Measurements from ENCODE around the gene OSBPL1A.
A peak's percentile ranks its signal among the peaks of the same experiment; 100 is the strongest.
"Not testable (repeated sequence)": the region's sequence is repeated elsewhere in the genome, so short reads cannot be mapped to it uniquely, and the experiment has no call there.

OSBPL1A gene

DNA sequence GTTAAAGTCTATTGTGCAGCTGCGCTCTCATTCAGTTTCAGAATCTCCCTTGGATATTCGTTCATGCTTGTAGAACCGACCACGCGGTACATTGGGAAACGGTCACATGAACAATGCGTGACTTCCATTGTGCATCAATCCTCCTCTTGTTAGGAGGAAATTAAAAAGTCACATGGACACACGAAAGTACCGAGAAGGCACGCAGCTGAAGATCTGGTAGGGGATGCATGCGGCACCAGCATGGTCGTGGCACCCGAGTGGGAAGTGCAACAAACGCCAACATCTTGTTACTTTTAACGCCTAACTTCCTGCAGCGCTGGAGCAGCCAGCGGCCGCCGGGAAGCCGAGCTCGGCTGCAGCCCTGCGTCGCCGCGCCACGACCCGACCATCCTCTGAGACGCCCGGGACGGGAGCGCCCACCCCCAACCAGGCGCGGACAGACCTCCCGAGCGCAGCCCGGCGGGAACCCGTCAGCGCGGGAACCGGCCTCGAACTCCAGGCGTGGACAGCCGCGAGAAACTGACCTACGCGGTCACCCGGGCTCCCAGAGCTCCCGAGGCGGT, 412 bp downstream of the OSBPL1A start:
- peak; percentile 91 to 95 for DNase-seq

DNA sequence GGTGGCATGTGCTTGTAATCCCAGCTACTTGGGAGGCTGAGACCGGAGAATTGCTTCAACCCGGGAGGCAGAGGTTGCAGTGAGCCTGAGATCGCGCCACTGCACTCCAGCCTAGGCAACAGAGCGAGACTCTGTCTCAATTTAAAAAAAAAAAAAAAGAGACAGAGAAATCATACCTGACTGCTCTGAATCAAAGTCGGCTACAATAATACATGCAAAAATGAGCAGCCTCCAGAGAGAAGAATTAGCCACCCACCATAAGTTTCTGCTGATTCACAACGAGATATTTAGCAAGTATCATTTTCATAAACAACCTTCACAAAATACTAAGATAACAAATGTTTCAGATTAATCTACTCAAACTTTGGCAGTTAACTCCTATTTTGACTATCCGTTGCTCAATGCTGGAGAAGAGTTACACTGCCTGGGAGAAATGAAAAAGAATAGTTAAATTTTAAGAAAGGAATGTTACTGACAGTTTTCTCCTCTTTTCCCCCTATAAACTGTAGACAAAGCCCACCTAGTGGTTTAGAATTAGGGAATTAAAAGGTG, 1.5 kb downstream of the OSBPL1A start:
- peak in 1 of 2 donors; percentile 15 for DNase-seq

DNA sequence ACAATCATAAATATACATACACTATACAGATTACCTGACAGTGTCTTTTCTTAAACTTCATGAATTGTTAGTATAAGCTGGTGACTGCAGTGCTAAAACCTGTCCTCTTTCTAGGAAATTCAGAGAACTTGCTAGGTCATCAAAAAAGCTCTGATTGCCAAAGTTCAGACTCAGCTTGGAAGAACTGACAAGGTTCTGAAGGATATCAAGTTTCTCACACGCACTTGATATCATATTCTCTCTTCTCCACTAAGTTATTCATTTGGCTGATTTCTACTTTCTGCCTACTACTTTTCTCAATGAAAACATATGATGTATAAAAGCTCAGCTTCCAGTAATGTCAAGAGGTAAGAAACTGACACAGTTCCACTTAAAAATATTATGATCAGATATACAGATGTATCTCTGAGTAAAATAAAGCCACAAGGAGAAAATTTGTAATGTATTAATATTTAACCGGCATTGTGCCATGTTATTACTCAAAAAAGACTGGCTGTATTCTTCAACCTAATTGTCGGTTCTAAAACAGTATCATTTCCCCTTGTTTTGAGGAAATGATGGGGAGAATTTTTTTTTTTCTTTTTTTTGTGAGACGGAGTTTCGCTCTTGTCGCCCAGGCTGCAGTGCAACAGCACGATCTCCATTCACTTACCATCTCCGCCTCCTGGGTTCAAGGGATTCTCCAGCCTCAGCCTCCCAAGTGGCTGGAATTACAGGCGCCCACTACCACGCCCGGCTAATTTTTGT, 2.4 kb downstream of the OSBPL1A start:
- peak; percentile 47 to 67 for DNase-seq

DNA sequence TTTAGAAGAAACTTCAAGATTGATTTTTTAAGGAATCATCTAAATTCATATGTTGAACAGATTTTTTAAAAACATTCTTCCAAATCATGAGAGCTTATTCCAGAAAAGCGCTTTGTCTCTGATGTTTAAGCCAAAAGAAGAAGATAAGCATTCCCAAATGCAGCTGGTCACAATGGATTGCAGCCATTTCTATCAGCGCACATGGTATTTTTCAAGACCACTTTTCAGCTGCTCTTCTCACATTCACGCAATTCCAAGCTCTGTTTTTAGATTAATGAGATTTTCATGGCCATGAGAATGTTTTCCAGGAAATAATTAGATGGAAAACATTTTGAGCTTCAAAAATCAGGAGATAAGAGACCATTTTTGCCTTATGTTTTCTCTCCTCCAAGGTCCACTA, 8.7 kb downstream of the OSBPL1A start:
- DNase-seq, result no peak

DNA sequence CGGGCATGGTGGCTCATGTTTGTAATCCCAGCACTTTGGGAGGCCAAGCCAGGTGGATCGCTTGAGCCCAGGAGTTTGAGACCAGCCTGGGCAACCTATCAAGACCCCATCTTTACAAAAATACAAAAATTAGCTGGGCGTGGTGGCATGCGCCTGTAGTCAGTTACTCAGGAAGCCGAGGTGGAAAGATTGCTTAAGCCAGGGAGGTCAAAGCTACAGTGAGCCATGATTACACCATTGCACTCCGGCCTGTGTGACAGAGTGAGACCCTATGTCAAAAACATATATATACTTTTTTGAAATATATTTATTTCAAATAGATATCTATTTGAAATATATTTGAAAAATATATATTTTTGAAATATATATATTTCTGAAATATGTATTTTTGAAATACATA, 10.9 kb downstream of the OSBPL1A start:
- DNase-seq, result peak in 1 of 2 donors; percentile 10

DNA sequence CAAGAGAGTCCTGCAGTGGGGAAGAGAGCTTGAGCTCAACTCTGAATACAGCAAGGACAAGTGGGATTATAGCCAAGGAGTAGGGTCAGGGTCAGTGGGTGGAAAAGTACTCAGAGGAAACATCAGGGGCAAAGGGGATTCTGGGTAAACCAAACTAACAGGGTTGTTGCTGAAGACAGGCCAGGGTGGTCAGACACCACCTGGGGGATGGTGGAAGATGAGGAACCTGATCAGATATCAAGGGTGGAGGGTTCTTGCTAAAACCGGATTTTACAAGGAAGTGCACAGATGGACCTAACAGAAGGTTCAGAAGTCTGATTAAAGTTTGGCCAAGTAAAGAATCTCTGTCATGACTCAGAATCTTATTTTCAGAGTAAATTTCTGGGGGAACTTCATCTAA, 16.5 kb downstream of the OSBPL1A start:
- no peak for DNase-seq

DNA sequence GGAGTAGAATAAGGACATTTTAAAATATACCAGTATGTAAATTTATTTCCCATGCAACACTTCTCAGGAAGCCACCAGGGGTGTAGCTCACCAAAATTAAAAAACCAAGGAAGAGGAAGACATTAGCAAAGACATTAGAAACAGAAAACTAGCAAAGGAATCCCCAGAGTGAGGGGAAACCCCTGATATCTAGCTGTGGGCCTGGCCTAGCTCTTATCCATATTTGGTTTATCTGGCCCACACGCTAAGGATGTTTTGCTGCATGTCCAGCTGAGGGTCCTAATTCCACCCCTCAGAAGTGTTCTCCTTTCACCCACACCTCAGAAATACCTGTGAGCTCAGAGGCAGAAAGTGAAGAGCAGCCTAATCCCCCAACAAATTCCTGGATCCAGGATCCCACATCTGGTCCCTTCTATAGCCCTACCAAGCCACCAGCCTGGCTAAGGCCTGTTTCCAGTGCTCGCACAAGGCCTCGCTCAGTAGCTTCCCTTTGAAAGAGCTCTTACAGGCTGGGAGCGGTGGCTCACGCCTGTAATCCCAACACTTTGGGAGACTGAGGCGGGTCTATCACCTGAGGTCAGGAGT, 17.4 kb downstream of the OSBPL1A start:
- DNase-seq, result peak; percentile 23 to 31

DNA sequence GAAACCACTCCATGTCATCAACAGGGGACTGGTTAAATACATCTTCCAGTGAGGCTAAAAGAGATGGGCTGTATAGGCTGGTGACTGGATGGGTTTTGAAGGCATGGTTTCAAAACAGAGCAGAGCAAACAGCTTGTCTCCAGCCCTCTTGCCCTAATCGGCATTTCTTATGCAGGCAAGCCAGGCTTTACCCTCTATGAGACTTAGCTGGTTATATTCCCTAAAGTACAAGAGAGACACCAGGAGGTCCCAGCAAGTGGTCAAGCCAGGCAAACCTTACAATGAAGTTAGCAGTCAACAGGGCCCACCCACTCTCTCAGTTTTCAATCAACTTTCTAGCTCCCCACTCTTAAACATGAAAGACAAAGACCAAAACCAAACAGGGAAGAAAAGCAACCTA, 19.0 kb downstream of the OSBPL1A start:
- no peak for DNase-seq

DNA sequence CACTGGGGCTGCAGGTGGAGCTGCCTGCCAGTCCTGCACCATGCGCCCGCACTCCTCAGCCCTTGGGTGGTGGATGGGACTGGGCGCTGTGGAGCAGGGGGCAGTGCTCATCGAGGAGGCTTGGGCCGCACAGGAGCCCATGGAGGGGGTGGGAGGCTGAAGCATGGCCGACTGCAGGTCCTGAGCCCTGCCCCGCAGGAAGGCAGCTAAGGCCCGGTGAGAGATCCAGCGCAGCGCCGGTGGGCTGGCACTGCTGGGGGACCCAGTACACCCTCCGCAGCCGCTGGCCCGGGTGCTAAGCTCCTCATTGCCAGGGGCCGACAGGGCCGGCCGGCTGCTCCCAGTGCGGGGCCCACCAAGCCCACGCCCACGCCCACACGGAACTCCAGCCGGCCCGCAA, 21.1 kb downstream of the OSBPL1A start:
- not testable (repeated sequence) for DNase-seq

DNA sequence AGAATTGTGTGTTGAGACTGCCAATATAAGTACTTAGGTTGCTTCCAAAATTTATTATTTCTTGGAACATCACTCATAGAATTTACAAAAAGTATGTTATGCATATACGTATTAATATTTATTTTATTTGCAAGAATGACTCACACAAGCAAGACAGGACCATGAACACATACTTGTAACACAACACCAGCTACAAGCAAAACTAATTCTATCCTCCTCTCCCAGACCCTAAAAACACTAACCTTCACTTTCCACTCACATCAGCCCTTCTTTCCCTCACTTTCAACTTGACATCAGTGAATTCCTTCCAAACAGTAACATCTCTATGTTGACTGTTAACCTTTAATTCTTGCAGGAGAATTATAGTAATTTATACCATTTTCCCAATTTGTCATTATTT, 24.3 kb downstream of the OSBPL1A start:
- DNase-seq, result no peak

DNA sequence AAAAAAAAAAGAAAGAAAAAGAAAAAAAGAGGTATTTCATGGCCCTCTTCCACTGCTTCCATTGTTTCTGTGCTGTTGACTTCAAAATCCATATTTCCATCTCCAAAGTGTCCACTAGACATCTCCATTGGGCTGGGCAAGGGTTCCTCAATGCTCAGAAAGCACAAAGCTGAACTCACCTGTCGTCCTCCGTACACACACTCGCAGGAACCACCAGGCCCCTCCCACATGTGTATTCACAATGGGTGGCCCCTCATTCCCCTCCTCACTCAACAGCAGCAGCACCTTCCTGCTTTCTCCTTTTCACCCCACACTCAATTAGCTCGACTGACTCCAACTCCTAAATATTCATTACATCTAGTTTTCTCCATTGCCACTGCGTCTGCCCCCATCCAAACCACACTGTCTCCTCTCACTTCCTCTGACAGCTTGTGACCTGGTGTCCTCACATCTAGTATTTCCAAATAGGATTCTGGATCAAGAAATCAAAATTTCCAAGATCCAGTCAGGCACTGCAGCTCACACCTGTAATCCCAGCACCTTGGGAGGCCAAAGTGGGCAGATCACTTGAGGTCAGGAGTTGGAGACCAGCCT, 25.2 kb downstream of the OSBPL1A start:
- peak; percentile 4 to 45 for DNase-seq

DNA sequence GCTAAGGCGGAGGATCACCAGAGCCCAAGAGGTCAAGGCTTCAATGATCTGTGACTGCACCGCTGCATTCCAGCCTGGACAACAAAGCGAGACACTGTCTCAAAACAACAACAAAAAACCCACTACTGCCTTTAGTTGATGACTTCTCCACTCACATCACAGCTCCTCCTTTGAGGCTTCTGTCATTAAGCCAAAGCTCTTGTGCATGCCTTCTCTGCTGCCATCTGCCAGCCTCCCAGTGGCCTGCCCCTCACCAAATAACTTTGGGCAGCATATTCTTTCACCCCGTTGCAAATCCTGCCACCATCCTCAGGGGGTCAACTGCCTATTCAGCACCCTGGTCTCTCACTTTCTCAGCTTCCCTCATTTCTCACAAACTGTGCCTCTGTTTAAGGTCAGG, 27.5 kb downstream of the OSBPL1A start:
- no peak for DNase-seq

DNA sequence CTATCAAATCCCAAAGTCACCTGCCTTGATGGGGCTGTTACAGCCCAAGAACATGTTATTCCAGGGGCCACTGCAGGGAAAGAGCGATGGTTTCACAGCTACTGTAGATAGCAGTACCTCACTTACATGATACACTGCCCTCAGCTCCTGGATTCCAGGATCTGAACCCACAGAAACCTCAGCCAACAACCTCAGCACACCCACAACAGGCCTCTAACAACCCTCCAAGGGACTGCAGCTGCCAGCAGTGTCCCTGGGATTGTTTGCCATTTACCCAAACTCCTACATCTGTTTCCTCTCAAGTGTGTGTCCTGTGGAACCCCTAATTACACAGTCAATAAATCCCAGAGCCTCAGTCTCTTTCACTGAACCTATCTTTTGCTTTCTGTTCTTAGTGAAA, 28.2 kb downstream of the OSBPL1A start:
- peak in 1 of 2 donors; percentile 30 for DNase-seq

DNA sequence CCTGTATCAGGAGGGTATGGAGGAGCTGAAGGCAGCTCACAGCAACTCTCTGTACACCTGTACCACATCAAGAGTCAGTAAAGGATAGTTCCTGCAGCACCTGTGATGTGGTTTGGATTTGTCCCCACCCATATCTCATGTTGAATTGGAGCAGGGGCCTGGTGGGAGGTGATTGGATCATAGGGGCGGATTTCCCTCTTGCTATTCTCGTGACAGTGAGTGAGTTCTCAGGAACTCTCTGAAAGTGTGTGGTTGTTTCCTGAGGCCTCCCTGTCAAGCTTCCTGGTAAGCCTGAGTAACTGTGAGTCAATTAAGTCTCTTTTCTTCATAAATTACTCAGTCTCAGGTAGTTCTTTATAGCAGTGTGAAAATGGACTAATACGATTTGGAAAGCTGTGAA, 28.9 kb downstream of the OSBPL1A start:
- peak in 1 of 2 donors; percentile 57 for DNase-seq

DNA sequence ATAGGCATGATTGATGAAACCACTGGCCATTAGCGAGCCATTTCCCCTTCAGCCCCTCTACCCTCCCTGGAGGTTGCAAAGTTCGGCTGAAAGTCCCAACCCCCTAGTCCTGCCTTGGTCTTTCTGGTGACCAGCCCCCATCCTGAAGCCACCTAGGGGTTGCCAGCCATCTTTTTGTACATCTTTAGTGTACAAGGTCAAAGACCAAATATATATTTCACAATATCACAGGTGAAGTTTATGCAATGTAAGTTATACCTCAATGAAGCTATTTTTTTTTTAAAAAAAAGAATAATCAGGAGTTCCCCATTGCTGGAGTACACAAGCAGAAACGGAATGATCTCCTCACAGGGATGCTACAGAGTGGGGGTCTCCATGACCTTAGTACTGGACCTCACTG, 31.3 kb downstream of the OSBPL1A start:
- no peak for DNase-seq

DNA sequence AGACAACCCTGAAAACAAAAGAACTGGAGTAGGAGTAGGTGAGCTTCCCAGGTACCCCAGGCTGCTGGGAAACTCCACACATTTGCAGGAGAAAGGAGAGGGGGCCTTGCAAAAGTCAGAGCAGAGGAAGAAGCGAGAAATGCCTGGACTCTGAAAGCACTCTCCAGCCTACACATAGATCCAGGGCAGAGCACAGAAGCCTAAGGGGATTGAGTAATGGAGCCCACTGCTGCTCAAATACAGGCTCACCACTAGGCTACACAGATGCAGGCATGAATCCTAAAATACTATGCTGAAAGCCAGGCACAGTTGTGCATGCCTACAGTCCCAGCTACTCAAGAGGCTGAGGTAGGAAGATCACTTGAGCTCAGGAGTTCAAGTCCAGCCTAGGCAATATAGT, 33.4 kb downstream of the OSBPL1A start:
- no peak for DNase-seq

DNA sequence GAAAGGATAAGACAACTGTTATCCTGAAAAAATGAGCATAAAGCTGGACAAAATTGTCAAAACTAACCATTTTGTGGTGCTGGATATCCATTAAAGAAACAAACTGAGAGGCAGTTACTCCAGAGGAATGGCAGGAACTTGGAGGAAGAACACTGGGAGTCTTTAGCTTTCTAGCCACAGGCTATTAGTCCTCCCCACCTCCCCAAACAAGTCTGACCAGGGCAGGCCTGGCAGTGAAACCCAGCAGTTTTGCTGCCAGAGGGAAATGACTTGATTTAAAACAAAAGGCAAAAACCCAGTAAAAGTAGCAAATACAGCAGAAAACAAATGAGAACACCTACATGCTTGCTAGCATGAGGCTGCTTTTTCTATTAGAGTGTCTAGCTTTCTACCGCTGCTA, 34.9 kb downstream of the OSBPL1A start:
- DNase-seq, result no peak

DNA sequence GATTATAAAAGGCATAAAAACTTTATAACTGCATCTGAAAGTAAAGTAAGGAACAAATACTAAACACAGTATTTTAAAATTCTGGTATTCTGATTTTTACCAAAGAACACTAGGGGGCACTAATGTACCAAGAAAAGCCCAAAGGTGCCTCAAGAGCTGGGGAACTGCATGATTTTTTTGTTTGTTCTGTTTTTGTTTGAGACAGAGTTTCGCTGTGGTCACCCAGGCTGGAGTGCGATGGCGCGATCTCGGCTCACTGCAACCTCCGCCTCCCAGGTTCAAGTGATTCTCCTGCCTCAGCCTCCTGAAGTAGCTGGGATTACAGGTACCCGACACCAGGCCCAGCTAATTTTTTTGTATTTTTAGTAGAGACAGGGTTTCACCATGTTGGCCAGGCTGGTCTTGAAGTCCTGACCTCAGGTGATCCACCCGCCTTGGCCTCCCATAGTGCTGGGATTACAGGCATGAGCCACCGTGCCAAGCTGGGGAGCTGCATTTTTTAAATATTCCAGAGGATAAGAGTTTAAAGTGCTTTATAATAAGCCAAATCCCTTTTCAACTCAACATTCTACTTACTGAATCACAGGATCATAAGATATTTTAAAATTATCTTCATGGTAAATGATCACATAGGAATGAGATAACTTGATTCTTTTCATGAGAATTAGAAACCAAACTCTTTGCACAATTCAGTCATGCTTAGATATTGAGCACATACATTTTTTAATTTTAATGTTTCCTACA, 37.7 kb downstream of the OSBPL1A start:
- peak; percentile 62 to 86 for DNase-seq

DNA sequence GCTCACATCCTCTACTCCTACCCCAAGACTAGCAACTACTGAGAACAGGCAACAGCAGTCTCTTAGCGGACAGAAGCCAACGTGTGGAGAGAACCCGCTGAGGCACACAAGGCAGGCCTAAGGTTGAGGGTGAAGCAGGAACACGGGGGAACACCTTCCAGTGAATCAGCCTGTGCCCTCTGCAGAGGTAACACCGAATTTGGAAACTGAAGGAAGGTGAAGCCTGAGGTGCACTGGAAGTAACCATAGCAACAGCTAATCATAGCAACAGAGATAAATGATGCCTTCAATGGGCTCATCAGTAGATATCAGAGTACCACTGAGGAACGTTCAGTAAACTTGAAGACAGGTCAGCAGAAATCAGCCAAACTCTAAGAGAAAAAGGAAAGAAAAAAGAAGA, 43.3 kb downstream of the OSBPL1A start:
- no peak for DNase-seq

DNA sequence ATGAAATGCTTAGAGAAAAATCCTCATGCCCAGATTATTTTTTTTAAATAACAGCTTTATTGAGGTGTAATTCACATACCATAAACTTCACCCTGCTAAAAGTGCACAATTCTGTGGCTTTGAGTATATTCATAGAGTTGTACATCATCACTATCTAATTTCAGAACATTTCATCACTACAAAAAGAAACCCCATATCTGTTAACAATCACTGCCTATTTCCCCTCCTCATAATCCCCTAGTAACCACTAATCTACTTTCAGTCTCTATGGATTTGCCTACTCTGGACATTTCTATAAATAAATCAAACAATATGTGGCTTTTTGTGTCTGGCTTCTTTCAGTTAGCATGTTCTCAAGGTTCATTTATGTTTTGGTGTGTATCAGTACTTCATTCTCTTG, 51.4 kb downstream of the OSBPL1A start:
- no peak for DNase-seq

DNA sequence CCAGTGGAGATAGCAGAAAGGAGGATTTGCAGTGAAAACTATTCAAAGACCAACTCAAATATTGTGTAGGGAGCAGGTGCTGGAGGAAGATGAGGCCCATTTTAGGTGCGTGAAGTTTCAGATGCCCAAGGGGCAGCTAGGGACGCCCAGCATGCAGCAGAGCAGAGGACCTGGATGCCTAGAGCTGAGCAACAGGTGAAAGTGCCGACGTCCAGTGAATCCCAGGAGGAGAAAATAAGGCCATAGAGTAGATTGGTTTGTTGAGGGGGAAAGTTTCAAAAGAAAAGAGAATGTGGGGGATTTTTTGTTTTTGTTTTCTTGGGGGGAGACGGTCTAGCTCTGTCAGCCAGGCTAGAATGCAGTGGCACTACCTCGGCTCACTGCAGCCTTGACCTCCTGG, 53.1 kb downstream of the OSBPL1A start:
- DNase-seq, result no peak

DNA sequence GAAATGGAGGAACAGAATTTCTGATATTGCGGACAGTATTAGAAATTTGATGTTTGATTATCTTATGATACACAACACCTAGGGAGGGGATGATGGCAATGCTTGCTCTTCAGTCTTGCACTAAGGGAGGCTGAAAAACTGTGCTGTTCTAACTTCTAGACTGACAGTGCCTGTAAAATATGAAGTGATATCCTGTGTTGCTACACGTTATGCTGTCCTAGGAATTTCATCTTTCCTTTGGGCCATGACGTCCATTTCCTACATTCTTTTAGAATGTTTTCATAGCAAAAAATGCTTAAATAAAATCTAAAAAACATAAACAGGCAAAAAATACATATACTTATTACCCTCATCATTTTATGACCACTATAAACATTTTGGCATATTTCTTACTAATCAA, 55.3 kb downstream of the OSBPL1A start:
- no peak for DNase-seq

DNA sequence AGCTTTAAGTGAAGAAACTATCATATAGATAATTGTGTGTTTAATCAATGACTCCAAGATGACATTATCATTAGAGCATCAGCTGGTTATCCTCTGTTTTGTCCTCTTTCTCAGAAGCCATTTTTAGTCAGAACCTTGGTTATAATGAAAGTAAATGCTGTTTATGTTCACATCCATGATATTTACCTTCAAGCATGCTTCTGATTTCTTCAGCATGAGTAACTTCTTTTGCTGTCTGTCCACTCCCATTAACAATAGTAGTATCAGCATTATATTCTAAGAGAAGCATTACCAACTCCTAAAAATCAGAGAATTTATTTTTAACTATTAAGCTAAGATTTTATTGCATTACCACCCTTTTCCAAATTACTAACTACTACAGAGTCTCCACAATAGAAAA, 56.3 kb downstream of the OSBPL1A start:
- DNase-seq, result no peak

Measured in inflammatory macrophage treated with lipopolysaccharide for 1 hour (primary cell).